Measurements from ENCODE around the gene TOR2A.
A peak's percentile ranks its signal among the peaks of the same experiment; 100 is the strongest.
"Not testable (repeated sequence)": the region's sequence is repeated elsewhere in the genome, so short reads cannot be mapped to it uniquely, and the experiment has no call there.

TOR2A gene

GRCh38 chr9:127734747-127735529 lies at the start of gene TOR2A:
Gene TOR2A (minus strand): TSS chr9:127735294. CDS start chr9:127735270, 24 bp downstream.
- DNase-seq, result peak; percentile 71 to 99 (median 94)

- DNase-seq, result peak in 7 of 56 donors; percentile 19 to 64 (median 31)
Observed at GRCh38 chr9:127783111-127784008, 48.3 kb upstream of the TOR2A start.

GRCh38 chr9:127781806-127782205 lies 46.7 kb upstream of the TOR2A start:
- DNase-seq, result no peak

GRCh38 chr9:127780909-127781308 lies 45.8 kb upstream of the TOR2A start:
- DNase-seq, result not testable (repeated sequence)

GRCh38 chr9:127780126-127780885 lies 45.2 kb upstream of the TOR2A start:
- DNase-seq, result peak in 35 of 56 donors; percentile 7 to 71 (median 43)

GRCh38 chr9:127779136-127779981 lies 44.3 kb upstream of the TOR2A start:
- peak in 1 of 56 donors; percentile 8 for DNase-seq

- peak in 3 of 56 donors; percentile 22 to 30 (median 25) for DNase-seq
Observed at GRCh38 chr9:127778280-127779135, 43.4 kb upstream of the TOR2A start, which contains the start of gene SH2D3C. Gene SH2D3C (minus strand): TSS chr9:127778666. CDS start chr9:127778627, 39 bp downstream.

- DNase-seq, result no peak
Observed at GRCh38 chr9:127777368-127777980, 42.4 kb upstream of the TOR2A start.

GRCh38 chr9:127776924-127777289 lies 41.8 kb upstream of the TOR2A start:
- no peak for DNase-seq

GRCh38 chr9:127776195-127776923 lies 41.3 kb upstream of the TOR2A start:
- DNase-seq, result peak in 6 of 56 donors; percentile 16 to 45 (median 24)

GRCh38 chr9:127773981-127774380 lies 38.9 kb upstream of the TOR2A start:
- DNase-seq, result no peak

- DNase-seq, result no peak
Observed at GRCh38 chr9:127773272-127773671, 38.2 kb upstream of the TOR2A start.

GRCh38 chr9:127772603-127773002 lies 37.5 kb upstream of the TOR2A start:
- DNase-seq, result no peak

GRCh38 chr9:127771570-127772189 lies 36.6 kb upstream of the TOR2A start:
- DNase-seq, result no peak

- DNase-seq, result peak; percentile 41 to 96 (median 84)
Observed at GRCh38 chr9:127770905-127771569, 35.9 kb upstream of the TOR2A start.

GRCh38 chr9:127770583-127770904 lies 35.5 kb upstream of the TOR2A start:
- no peak for DNase-seq

GRCh38 chr9:127769929-127770582 lies 35.0 kb upstream of the TOR2A start:
- no peak for DNase-seq
